GM19351 (cell line): ENCODE results near the gene STRBP.
A peak's percentile ranks its signal among the peaks of the same experiment; 100 is the strongest.
"Not testable (repeated sequence)": the region's sequence is repeated elsewhere in the genome, so short reads cannot be mapped to it uniquely, and the experiment has no call there.

Source experiments
- ATAC-seq: cut with Tn5 transposase; IDR thresholded peaks from one replicate; pipeline ENCODE4 v1.9.1; 2021; ENCODE audit warnings: mild to moderate bottlenecking, moderate library complexity; ENCODE audit not compliant: unreplicated experiment

Gene STRBP

GRCh38 chr9:123283455-123283854 is 15.1 kb upstream of the STRBP start:
- no peak for ATAC-seq

DNA sequence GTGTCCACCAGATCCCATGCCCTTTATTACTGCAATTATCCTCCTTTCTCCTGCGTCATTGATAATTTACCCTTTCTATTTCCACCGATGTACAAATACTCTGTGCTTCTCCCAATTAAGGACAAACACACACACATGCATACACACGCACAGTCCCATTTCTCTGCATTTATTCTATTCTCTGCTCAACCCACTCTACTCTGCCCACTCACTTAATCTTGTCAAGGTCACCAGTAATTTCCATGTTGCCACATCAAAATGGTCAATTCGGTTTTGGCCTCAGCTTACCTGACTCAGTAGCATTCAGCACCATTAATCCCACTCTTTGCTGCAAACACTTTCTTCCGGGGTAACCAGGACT is 14.6 kb upstream of the STRBP start:
- ATAC-seq, result no peak

- ATAC-seq, result no peak
Measured at GRCh38 chr9:123282362-123283047, 14.1 kb upstream of the STRBP start.

DNA sequence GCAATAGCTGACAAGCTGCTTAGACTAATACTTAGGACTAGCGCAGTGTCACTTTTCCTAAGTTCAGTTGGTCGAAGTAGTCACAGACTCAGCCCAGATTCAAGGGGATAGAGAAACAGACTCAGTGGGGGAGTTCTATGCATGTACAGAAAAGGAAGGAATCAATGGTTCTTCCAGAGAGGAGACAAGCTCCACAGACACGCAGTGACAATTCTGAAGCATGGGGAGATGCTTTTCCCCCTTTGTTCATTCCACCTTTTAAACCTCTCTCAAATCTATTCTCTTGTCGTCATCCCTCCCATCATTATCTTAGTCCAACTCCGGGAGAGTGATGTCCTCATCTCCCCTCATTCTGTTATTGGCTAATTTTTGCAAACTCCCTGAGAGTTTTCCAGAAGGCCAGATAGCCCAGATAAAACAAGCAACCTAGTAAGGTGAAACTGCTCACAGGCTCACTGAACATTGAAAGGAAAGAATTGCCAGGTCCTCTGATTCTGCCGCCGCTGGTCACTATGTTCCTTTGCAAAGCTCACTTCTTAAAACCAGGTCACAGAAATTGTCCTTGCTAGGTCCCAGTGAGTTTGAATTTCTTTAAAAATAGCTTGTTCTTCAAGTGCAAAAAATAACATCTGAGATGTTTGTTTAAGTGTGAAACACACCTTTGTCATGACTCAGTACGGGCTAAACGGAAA is 13.4 kb upstream of the STRBP start:
- no peak for ATAC-seq

- not testable (repeated sequence) for ATAC-seq
Measured at GRCh38 chr9:123278879-123279493, 10.6 kb upstream of the STRBP start.

DNA sequence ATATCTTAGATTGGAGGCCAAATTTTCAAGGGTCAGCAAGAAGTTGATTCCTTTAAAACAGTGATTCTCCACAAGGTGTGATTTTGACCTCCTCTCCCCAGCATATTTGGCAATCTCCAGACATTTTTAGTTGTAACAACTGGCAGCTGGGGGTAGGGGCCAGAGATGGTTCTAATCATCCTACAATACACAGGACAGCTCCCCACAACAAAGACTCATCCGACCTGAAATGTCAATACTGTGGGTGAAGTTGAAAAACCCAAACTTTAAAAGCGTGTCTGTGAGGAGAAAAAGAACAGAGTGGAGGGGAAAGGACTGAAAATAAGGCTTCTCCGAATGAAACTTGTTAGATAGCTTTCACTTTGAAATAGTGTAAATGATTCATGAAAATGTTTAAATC is 10.0 kb upstream of the STRBP start:
- no peak for ATAC-seq

GRCh38 chr9:123276551-123276950 is 8.2 kb upstream of the STRBP start:
- no peak for ATAC-seq

- ATAC-seq, result not testable (repeated sequence)
Measured at GRCh38 chr9:123271133-123271532, 2.7 kb upstream of the STRBP start.

DNA sequence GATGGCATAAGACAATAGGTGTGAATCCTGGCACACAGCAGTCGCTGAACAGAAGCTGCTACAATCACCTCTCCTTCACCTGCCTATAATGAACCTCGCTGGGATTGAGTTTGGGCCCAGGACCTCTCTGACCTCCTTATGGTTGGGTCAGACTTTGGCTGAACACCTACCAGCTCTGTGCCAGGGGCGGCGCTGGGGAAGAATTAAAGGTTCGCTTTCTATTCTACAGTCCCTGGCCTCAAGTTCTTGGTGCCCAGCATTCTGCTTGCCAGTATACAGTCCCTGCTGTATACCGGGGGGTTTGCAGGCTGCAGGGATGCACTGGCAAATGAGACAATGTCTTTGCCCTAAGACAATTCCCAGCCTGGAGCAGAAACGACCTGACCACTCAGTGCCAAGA is 895 bp upstream of the STRBP start:
- ATAC-seq, result no peak

DNA sequence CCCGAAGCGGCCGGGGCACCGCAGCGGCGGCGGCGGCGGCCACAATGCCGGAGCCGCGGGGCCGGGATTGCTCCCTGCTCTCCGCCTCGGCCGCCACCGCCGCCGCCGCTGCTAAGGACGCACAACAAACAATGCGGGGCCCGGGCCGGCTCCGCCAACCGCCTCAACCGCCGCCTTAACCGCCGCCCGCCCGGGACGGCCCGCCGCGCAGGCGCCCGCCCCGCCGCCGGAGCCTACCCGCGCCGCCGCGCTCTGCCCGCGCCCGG is 254 bp downstream of the STRBP start:
- no peak for ATAC-seq

DNA sequence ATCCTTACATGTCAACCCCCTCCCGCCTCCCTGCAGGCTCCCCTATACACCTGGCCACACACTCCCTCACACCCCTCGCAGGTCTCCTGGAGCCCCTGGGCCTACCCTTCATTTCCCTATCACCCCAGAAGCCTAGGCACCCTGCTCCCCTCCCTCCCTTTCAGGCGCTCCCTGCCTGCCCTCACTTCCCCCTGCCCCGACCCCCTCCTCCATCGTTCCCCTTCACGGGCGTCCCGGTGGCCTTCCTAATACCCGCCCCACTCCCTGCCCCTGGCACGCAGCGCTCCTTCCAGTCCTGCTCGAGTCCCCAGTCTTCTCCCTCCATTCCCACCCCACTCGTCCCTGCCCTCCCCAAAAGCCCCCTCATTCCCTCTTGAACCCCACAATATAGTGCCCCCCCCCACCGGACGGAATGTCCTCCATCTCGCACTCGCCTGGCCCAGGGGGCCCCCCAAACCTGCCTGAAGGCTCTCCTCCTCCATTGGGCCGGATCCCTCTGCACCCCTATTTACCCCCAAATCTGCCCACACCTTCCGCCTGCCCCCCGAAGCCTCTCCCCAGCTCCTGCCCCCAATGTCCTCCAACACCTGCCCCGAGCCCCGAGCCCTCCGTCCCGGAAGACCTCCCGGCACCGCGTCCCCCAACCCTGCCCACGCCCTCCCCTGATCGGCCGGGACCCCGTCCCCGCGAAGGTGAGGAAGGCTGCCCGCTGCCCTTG is 746 bp downstream of the STRBP start:
- peak; percentile 7 for ATAC-seq

- no peak for ATAC-seq
Measured at GRCh38 chr9:123266655-123267399, 1.6 kb downstream of the STRBP start.

DNA sequence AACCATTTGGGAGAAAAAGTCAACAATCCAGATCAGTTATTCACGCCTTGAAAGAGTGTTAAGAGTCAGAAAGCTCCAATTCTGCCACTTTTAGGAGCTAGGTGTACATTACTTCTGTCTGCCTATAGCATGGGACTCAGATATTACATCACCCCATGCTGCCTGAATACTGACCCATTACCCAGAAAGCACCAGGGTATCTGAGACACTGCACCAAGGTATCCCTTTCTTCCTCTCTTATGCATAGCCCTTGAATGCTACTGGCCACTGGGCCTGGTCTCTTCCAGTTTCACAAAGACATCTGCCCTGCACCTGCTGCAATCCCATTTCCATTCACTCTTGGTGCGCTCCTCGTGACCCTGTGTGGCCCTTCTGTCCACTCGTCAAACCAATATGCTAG is 2.6 kb downstream of the STRBP start:
- ATAC-seq, result peak; percentile 31

GRCh38 chr9:123263227-123263626 is 5.2 kb downstream of the STRBP start:
- no peak for ATAC-seq

DNA sequence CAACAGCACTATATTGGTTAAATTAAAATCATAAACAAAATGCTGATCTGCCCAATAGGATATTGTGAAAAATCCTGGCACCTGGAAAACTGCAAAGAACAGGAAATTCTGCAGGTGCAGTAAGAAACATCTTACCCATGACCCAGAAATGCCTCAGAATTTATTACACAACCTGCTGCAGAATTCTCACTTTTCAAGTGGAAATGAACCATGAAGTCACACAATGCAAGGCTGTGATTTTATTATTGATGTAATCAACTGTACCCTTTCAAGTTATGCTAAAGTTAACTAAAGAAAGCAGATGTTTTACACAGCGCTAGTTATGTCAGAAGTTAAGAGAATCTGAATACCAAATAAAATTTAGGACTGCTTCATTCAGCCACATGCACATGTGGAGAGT is 6.0 kb downstream of the STRBP start:
- ATAC-seq, result no peak

DNA sequence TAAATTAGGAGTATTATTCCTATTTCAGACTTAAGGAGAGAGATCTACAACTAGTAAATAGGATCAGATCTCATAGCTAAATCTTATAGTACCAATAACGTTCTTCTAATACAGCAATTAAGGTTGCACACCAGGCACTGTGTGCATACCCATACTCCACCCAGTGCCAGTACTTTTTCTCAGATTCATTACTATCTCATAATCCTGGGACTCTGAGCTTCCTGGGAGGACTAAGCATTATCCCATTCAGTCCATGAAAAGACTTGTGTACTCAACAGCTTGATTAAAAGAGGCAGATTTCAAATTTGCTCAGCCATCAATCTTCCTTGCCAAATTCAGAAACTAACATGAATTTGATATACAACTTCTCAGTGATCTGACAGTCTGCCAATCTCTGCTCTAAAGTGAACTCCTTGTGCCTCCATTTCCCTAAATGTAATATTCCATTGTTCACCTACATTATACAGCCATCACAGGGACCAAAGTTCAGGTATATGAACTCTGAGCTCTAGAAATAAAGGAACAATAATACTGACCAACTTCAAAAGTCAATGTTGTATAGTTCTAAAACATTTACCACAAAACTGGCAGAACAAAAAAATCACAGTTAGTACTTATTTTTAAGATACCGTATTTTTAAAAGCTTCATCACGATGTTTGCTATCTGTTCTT is 7.2 kb downstream of the STRBP start:
- ATAC-seq, result no peak

DNA sequence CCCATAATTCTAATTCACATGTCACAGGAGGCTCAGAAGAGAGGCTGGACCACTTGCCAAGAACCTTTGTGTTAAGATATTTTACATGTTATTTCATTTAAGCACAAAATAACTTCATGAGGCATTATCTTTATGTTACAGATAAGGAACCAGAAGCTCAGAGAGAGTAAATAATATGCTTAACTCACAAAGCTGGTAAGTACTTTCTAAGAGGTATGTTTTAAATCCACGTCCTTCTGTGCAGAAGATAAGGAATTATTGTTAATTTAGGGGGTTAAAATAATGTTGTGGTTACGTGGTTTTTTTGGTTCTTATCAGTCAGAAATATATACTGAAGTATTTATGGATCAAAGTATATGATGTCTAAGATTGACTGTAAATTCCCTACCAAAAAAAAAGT is 8.0 kb downstream of the STRBP start:
- no peak for ATAC-seq

GRCh38 chr9:123257276-123257675 is 11.1 kb downstream of the STRBP start:
- no peak for ATAC-seq

- no peak for ATAC-seq
Measured at GRCh38 chr9:123255718-123256117, 12.7 kb downstream of the STRBP start.

DNA sequence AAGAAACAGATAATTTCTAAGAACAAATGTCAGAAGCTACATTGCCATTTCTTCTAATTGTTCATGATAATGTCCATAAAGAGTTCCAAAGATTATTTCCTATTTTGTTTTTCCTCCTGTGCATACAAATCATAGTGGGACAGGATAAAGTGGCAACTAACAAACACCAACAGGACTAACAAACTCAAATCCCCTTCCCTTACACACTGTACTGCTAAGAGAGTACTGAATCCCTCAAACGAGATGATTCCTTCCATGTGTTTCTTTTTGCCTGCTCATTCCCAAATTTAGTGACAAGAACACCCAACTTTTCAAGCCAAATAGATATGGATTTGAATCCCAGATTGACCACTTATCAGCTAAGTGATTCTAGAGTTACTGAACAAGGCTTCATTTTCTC is 15.2 kb downstream of the STRBP start:
- no peak for ATAC-seq

DNA sequence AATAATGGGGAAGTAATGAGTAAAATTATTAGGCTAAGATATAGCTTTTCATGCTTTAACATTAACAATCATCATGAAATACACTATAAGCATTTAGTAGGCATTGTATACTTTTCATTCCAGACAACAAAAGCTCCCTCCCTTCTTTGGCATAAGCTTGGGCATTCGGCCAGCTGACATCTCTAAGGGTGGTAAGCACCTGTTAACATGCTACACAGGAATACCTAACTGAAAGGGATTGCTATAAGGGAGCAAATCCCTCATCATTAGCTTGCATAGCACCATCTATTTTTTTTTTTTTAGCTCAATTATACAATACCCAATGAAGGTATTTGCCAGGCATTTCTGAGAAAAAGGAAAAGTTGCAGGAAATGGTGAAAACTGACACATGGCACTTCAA is 16.6 kb downstream of the STRBP start:
- ATAC-seq, result no peak
